Right kidney (tissue), 1 donor: ENCODE measurements around the gene RIPOR3.
A peak's percentile ranks its signal among the peaks of the same experiment; 100 is the strongest.
"Not testable (repeated sequence)": the region's sequence is repeated elsewhere in the genome, so short reads cannot be mapped to it uniquely, and the experiment has no call there.

ENCODE experiments used
- DNase-seq: peaks from one replicate; pipeline ENCODE4 v3.0.0-alpha.2; 2016

Gene RIPOR3

GRCh38 chr20:50655311-50655880 is 35.9 kb downstream of the RIPOR3 start:
- no peak for DNase-seq

GRCh38 chr20:50654904-50655303 is 36.4 kb downstream of the RIPOR3 start:
- DNase-seq, result no peak

- no peak for DNase-seq
Measured at GRCh38 chr20:50652702-50653294, 38.5 kb downstream of the RIPOR3 start.

GRCh38 chr20:50651676-50652075 is 39.7 kb downstream of the RIPOR3 start:
- no peak for DNase-seq

GRCh38 chr20:50649590-50649989 is 41.8 kb downstream of the RIPOR3 start:
- DNase-seq, result no peak

- no peak for DNase-seq
Measured at GRCh38 chr20:50648651-50649050, 42.7 kb downstream of the RIPOR3 start.

- no peak for DNase-seq
Measured at GRCh38 chr20:50646483-50646996, 44.8 kb downstream of the RIPOR3 start.

GRCh38 chr20:50645253-50646068 is 45.9 kb downstream of the RIPOR3 start:
- DNase-seq, result peak; percentile 69

GRCh38 chr20:50642288-50642803 is 49.0 kb downstream of the RIPOR3 start:
- no peak for DNase-seq

GRCh38 chr20:50641625-50642287 is 49.6 kb downstream of the RIPOR3 start:
- DNase-seq, result not testable (repeated sequence)

- DNase-seq, result peak; percentile 27
Measured at GRCh38 chr20:50639971-50640711, 51.2 kb downstream of the RIPOR3 start.

- not testable (repeated sequence) for DNase-seq
Measured at GRCh38 chr20:50638015-50638847, 53.1 kb downstream of the RIPOR3 start.

- DNase-seq, result peak; percentile 46
Measured at GRCh38 chr20:50636601-50637540, 54.5 kb downstream of the RIPOR3 start.

- peak; percentile 79 for DNase-seq
Measured at GRCh38 chr20:50635676-50636600, 55.4 kb downstream of the RIPOR3 start.

- DNase-seq, result no peak
Measured at GRCh38 chr20:50635014-50635557, 56.3 kb downstream of the RIPOR3 start.

- DNase-seq, result no peak
Measured at GRCh38 chr20:50634191-50634590, 57.2 kb downstream of the RIPOR3 start.

- no peak for DNase-seq
Measured at GRCh38 chr20:50633361-50633760, 58.0 kb downstream of the RIPOR3 start.

- DNase-seq, result no peak
Measured at GRCh38 chr20:50632701-50633100, 58.6 kb downstream of the RIPOR3 start.
